ENCODE data around the gene RHEX. TPM values are rescaled to one million over a fixed set of nuclear protein-coding genes. Genes with fewer than 3 reads are reported as not detected.

Gene RHEX
- total RNA-seq, 1 experiment from 2014 or later, result 88.9 TPM

- peak; percentile 90 for DNase-seq
- Mint-ChIP-seq H3K4me1 (ENCODE audit: low read depth, unreplicated experiment) (peaks cover 64% of the 10 kb centered on the region), H3K27ac (ENCODE audit: unreplicated experiment) (peak overlapping the region; percentile 20), H3K27me3 (ENCODE audit: unreplicated experiment) (no peaks in the 10 kb centered on the region), H3K9me3 (ENCODE audit: low read depth, unreplicated experiment) (peaks cover 4% of the 10 kb centered on the region), H3K4me3 (ENCODE audit: low read depth, unreplicated experiment) (no peak overlapping the region), H3K36me3 (ENCODE audit: insufficient read depth, unreplicated experiment) (peaks cover 6% of the 10 kb centered on the region)
- TF ChIP-seq, protein P1, sequence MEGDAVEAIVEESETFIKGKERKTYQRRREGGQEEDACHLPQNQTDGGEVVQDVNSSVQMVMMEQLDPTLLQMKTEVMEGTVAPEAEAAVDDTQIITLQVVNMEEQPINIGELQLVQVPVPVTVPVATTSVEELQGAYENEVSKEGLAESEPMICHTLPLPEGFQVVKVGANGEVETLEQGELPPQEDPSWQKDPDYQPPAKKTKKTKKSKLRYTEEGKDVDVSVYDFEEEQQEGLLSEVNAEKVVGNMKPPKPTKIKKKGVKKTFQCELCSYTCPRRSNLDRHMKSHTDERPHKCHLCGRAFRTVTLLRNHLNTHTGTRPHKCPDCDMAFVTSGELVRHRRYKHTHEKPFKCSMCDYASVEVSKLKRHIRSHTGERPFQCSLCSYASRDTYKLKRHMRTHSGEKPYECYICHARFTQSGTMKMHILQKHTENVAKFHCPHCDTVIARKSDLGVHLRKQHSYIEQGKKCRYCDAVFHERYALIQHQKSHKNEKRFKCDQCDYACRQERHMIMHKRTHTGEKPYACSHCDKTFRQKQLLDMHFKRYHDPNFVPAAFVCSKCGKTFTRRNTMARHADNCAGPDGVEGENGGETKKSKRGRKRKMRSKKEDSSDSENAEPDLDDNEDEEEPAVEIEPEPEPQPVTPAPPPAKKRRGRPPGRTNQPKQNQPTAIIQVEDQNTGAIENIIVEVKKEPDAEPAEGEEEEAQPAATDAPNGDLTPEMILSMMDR (IDR thresholded peaks at IDR 0.05; ENCODE audit: unreplicated experiment), result peak; percentile 88
- CTCF ChIA-PET, result interaction anchor here (0.5 to 2.9 kb wide), 17 partner anchors 9 to 75 kb away, joined by 3 to 19 read pairs (median 5); partner anchors contain the start of genes CTSE and RAB7B
- BruUV-seq (replicated peaks), result no TSS peak
- intact Hi-C loops (cut with micrococcal nuclease; ENCODE audit: unreplicated experiment), result loop anchor here (1.0 to 2.0 kb wide), 3 partner anchors 20 to 76 kb away; no protein-coding TSS in a partner anchor
These were observed 22.3 kb upstream of the RHEX start for GRCh38 chr1:206030714-206031113.

- CTCF ChIA-PET, result no interaction called here
- intact Hi-C loops (cut with micrococcal nuclease; ENCODE audit: unreplicated experiment), result no loop called here
- BruUV-seq (replicated peaks), result no TSS peak
These were observed 20.4 kb upstream of the RHEX start for GRCh38 chr1:206032380-206033140.

GRCh38 chr1:206035027-206035426 is 17.9 kb upstream of the RHEX start:
- CTCF ChIA-PET, result interaction anchor here (0.8 to 2.2 kb wide), 4 partner anchors 10 to 21 kb away, joined by 3 to 6 read pairs (median 3); no protein-coding TSS in a partner anchor
- H3K27me3 Mint-ChIP-seq (ENCODE audit: unreplicated experiment), result no peaks in the 10 kb centered on the region
- H3K4me1 Mint-ChIP-seq (ENCODE audit: low read depth, unreplicated experiment), result peaks cover 61% of the 10 kb centered on the region
- TF ChIP-seq, protein P1 (IDR thresholded peaks at IDR 0.05; ENCODE audit: unreplicated experiment), result no peak
- no TSS peak for BruUV-seq (replicated peaks)
- H3K4me3 Mint-ChIP-seq (ENCODE audit: low read depth, unreplicated experiment), result peak overlapping the region; percentile 74
- no peaks in the 10 kb centered on the region for H3K9me3 Mint-ChIP-seq (ENCODE audit: low read depth, unreplicated experiment)
- peak overlapping the region; percentile 70 for H3K27ac Mint-ChIP-seq (ENCODE audit: unreplicated experiment)
- intact Hi-C loops (cut with micrococcal nuclease; ENCODE audit: unreplicated experiment), result no loop called here
- no peak for DNase-seq
- H3K36me3 Mint-ChIP-seq (ENCODE audit: insufficient read depth, unreplicated experiment), result peaks cover 6% of the 10 kb centered on the region

More at GRCh38 chr1:206032380-206033140, 20.4 kb upstream of the RHEX start:
- Mint-ChIP-seq H3K27ac (ENCODE audit: unreplicated experiment) (no peak overlapping the region), H3K9me3 (ENCODE audit: low read depth, unreplicated experiment) (no peaks in the 10 kb centered on the region), H3K4me1 (ENCODE audit: low read depth, unreplicated experiment) (peaks cover 58% of the 10 kb centered on the region), H3K27me3 (ENCODE audit: unreplicated experiment) (no peaks in the 10 kb centered on the region), H3K4me3 (ENCODE audit: low read depth, unreplicated experiment) (no peak overlapping the region), H3K36me3 (ENCODE audit: insufficient read depth, unreplicated experiment) (peaks cover 6% of the 10 kb centered on the region)
- TF ChIP-seq, protein P1 (IDR thresholded peaks at IDR 0.05; ENCODE audit: unreplicated experiment), result no peak
- DNase-seq, result no peak

GRCh38 chr1:206036663-206037455 is 16.1 kb upstream of the RHEX start:
- no TSS peak for BruUV-seq (replicated peaks)
- CTCF ChIA-PET, result interaction anchor here (0.7 to 1.6 kb wide), 4 partner anchors 10 to 53 kb away, joined by 3 to 4 read pairs (median 4); no protein-coding TSS in a partner anchor
- peaks cover 6% of the 10 kb centered on the region for H3K36me3 Mint-ChIP-seq (ENCODE audit: insufficient read depth, unreplicated experiment)
- H3K27ac Mint-ChIP-seq (ENCODE audit: unreplicated experiment), result no peak overlapping the region
- DNase-seq, result no peak
- TF ChIP-seq, protein P1 (IDR thresholded peaks at IDR 0.05; ENCODE audit: unreplicated experiment), result no peak
- intact Hi-C loops (cut with micrococcal nuclease; ENCODE audit: unreplicated experiment), result no loop called here
- H3K27me3 Mint-ChIP-seq (ENCODE audit: unreplicated experiment), result no peaks in the 10 kb centered on the region
- H3K4me1 Mint-ChIP-seq (ENCODE audit: low read depth, unreplicated experiment), result peaks cover 62% of the 10 kb centered on the region
- H3K4me3 Mint-ChIP-seq (ENCODE audit: low read depth, unreplicated experiment), result no peak overlapping the region
- H3K9me3 Mint-ChIP-seq (ENCODE audit: low read depth, unreplicated experiment), result no peaks in the 10 kb centered on the region

Data from Calu3 (cell line).